ENCODE measurements around the gene DNM1. TPM values are rescaled to one million over a fixed set of nuclear protein-coding genes. Genes with fewer than 3 reads are reported as not detected.

DNM1 gene
- total RNA-seq, 1 donor from 2014 or later, result 2.4 TPM

DNA sequence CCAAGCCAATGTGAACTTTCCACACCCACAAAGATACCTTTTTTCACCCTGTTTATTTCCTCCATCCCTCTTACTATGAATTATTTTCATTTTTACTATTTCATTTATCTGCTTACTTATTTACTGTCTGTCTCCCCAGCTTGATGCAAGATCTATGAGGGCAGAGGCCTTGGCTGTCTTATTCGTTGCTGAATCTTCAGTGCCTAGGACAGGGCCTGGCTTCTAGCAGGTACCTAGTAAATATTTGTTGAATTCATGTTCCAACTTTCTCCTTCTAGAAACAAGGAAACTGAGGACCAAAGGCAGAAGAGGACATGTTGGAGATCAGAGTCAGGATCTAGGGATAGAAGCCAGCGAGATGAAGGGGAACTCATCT is 543 bp upstream of the DNM1 start:
- peak overlapping the region; percentile 76 for H3K4me3 Mint-ChIP-seq (ENCODE audit: low read depth)
- peaks cover 26% of the 10 kb centered on the region for H3K27me3 Mint-ChIP-seq (ENCODE audit: low read depth)
- peak overlapping the region; percentile 68 for H3K27ac Mint-ChIP-seq

DNA sequence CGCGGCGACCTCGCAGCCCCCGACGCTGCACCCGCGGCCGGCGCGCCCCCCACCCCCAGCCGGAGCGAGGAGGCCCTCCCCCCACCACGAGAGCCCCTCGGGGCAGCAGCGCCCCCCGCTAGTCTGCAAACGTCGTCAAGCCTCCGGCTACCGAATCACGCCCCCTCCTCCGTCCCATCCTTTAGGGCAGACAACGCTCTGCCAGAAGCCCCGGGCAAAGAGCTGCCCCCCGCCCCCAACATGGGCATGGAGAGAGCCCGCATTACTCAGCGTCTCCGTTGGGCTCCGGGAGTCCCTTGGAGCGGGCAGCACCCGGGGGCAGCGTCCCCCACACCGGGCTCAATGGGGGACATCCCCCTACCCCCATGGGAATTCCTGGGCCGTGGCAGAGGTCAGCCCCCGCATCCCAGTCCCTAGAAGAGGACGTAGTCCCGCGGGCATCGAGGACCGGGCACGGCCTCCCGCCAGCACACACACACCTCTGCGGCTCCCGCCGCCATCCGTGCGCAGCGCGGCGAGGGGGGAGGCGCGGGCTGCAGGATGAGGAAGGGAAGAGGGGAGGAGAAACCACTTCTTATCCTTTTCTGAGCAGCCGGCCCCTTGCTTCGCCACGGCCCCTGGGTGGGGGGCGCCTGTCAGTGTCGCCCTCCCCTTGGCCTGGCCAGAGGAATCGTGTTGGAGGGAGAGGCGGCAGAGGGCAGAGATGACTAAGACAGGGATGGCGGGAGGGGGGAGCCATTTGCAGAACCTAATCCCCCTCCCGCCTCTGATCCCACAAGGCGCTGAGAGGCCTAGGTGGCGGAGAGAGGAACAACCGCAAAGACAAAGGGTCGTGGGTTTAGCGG is 750 bp downstream of the DNM1 start:
- Mint-ChIP-seq H3K4me3 (ENCODE audit: low read depth) (peak overlapping the region; percentile 61), H3K4me1 (ENCODE audit: low read depth) (peaks cover 15% of the 10 kb centered on the region), H3K27ac (no peak overlapping the region), H3K9me3 (no peaks in the 10 kb centered on the region), H3K36me3 (ENCODE audit: low read depth) (no peaks in the 10 kb centered on the region), H3K27me3 (ENCODE audit: low read depth) (peaks cover 29% of the 10 kb centered on the region)
- DNase-seq (ENCODE audit: low spot score), result no peak
- intact Hi-C loops (cut with micrococcal nuclease), result no loop called here

More for the DNA sequence above, 543 bp upstream of the DNM1 start:
- DNase-seq (ENCODE audit: low spot score), result no peak
- H3K36me3 Mint-ChIP-seq (ENCODE audit: low read depth), result no peaks in the 10 kb centered on the region
- H3K4me1 Mint-ChIP-seq (ENCODE audit: low read depth), result peaks cover 15% of the 10 kb centered on the region
- intact Hi-C loops (cut with micrococcal nuclease), result no loop called here
- no peaks in the 10 kb centered on the region for H3K9me3 Mint-ChIP-seq

DNA sequence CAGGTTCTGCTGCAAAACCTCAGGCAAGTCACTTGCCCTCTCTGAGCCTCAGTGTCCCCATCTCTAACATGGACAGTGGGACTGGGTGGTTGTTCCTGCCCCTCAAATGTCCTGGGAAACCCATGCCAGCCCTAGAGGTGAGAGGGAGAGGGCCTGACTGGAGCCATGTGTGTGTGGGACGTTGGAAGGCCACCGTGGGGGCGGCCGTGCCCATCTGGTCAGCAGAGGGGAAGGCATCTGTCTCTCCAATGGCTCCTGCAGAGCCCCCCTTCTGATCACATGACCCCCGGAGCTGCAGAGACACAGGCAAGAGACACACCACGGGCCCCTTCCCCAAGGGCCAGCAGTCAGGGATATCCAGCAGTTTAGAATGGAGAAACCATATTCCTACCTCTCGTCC is 1.7 kb downstream of the DNM1 start:
- H3K4me3 Mint-ChIP-seq (ENCODE audit: low read depth), result no peak overlapping the region
- peaks cover 15% of the 10 kb centered on the region for H3K4me1 Mint-ChIP-seq (ENCODE audit: low read depth)
- H3K36me3 Mint-ChIP-seq (ENCODE audit: low read depth), result no peaks in the 10 kb centered on the region
- no peak overlapping the region for H3K27ac Mint-ChIP-seq
- intact Hi-C loops (cut with micrococcal nuclease), result no loop called here
- no peaks in the 10 kb centered on the region for H3K9me3 Mint-ChIP-seq
- peaks cover 29% of the 10 kb centered on the region for H3K27me3 Mint-ChIP-seq (ENCODE audit: low read depth)
- DNase-seq (ENCODE audit: low spot score), result no peak

- Mint-ChIP-seq H3K27ac (no peak overlapping the region), H3K4me3 (ENCODE audit: low read depth) (no peak overlapping the region), H3K4me1 (ENCODE audit: low read depth) (peaks cover 15% of the 10 kb centered on the region), H3K27me3 (ENCODE audit: low read depth) (peaks cover 29% of the 10 kb centered on the region), H3K36me3 (ENCODE audit: low read depth) (no peaks in the 10 kb centered on the region), H3K9me3 (no peaks in the 10 kb centered on the region)
- intact Hi-C loops (cut with micrococcal nuclease), result no loop called here
- DNase-seq (ENCODE audit: low spot score), result no peak
Observed at GRCh38 chr9:128205296-128205944, 2.2 kb downstream of the DNM1 start.

- intact Hi-C loops (cut with micrococcal nuclease), result no loop called here
- H3K27ac Mint-ChIP-seq, result no peak overlapping the region
- no peak overlapping the region for H3K4me3 Mint-ChIP-seq (ENCODE audit: low read depth)
- H3K36me3 Mint-ChIP-seq (ENCODE audit: low read depth), result no peaks in the 10 kb centered on the region
- H3K9me3 Mint-ChIP-seq, result no peaks in the 10 kb centered on the region
- peaks cover 15% of the 10 kb centered on the region for H3K4me1 Mint-ChIP-seq (ENCODE audit: low read depth)
- H3K27me3 Mint-ChIP-seq (ENCODE audit: low read depth), result peaks cover 33% of the 10 kb centered on the region
- DNase-seq (ENCODE audit: low spot score), result no peak
Observed at GRCh38 chr9:128206484-128206883, 3.3 kb downstream of the DNM1 start.

GRCh38 chr9:128206916-128207910 is 4.0 kb downstream of the DNM1 start:
- Mint-ChIP-seq H3K36me3 (ENCODE audit: low read depth) (no peaks in the 10 kb centered on the region), H3K4me1 (ENCODE audit: low read depth) (peaks cover 12% of the 10 kb centered on the region), H3K27ac (no peak overlapping the region), H3K4me3 (ENCODE audit: low read depth) (no peak overlapping the region), H3K27me3 (ENCODE audit: low read depth) (peaks cover 38% of the 10 kb centered on the region), H3K9me3 (no peaks in the 10 kb centered on the region)
- DNase-seq (ENCODE audit: low spot score), result no peak
- intact Hi-C loops (cut with micrococcal nuclease), result no loop called here

DNA sequence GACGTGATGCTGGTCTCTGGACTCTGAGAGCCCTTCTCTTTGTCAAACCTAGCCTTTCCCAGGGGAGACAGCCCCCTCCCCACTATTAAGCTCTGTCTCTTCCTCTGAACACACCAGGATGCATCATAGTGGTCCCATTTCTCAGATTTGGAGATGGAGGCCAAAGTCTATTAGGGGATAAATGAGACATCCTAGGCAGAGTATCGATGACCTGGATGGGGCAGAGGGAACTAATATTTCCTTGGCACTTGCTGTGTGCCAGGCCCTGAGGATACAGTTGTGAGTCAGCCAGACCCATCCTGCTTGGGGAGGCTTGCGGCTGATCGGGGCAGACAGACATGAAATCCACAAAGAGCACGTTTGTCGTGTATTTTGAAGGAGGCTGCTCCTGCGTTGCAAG is 5.2 kb downstream of the DNM1 start:
- Mint-ChIP-seq H3K27me3 (ENCODE audit: low read depth) (peaks cover 40% of the 10 kb centered on the region), H3K9me3 (no peaks in the 10 kb centered on the region), H3K27ac (no peak overlapping the region), H3K4me1 (ENCODE audit: low read depth) (peaks cover 3% of the 10 kb centered on the region), H3K4me3 (ENCODE audit: low read depth) (no peak overlapping the region), H3K36me3 (ENCODE audit: low read depth) (no peaks in the 10 kb centered on the region)
- DNase-seq (ENCODE audit: low spot score), result no peak
- intact Hi-C loops (cut with micrococcal nuclease), result no loop called here

- Mint-ChIP-seq H3K4me3 (ENCODE audit: low read depth) (no peak overlapping the region), H3K9me3 (no peaks in the 10 kb centered on the region), H3K36me3 (ENCODE audit: low read depth) (no peaks in the 10 kb centered on the region), H3K4me1 (ENCODE audit: low read depth) (peaks cover 3% of the 10 kb centered on the region), H3K27ac (no peak overlapping the region), H3K27me3 (ENCODE audit: low read depth) (peaks cover 40% of the 10 kb centered on the region)
- DNase-seq (ENCODE audit: low spot score), result no peak
- intact Hi-C loops (cut with micrococcal nuclease), result no loop called here
Observed at GRCh38 chr9:128208946-128209669, 5.9 kb downstream of the DNM1 start.

DNA sequence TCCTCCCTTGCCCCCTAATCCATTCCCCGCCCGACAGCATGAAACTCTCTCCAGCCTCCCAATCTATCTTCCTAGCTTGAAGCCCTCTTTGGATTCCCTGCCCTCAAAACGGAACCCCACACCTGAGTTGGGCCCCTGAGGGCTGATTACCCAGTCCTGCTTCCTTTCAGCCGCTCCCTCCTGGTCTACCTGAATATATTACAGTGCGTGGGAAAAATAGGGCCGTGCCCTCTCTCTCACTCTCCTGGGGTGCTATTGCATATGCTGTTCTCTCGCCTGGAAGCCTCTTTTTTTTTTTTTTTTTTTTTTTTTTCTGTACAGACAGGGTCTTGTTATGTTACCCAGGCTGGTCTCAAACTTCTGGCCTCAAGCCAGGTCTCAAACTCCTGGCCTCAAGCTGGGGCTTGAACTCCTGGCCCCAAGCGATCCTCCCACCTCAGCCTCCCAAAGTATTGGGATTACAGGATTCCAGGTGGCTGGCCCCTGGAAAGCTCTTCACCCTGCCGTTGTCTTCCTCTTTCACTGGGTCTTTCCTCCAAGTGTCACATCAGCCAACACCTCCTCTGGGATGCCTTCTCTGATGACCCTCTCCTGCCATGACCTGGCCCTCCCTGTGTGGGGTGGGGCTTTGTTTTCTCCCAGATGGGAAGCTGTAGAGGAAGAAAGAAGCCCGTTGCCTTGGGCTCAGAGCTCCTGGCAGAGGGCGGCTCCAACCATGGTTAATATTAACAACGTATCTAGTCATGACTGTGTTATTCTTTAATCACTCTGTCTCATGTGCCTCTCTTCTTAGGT is 8.2 kb downstream of the DNM1 start:
- DNase-seq (ENCODE audit: low spot score), result no peak
- no peaks in the 10 kb centered on the region for H3K4me1 Mint-ChIP-seq (ENCODE audit: low read depth)
- H3K27ac Mint-ChIP-seq, result no peak overlapping the region
- intact Hi-C loops (cut with micrococcal nuclease), result no loop called here
- no peak overlapping the region for H3K4me3 Mint-ChIP-seq (ENCODE audit: low read depth)
- no peaks in the 10 kb centered on the region for H3K36me3 Mint-ChIP-seq (ENCODE audit: low read depth)
- no peaks in the 10 kb centered on the region for H3K9me3 Mint-ChIP-seq
- peaks cover 22% of the 10 kb centered on the region for H3K27me3 Mint-ChIP-seq (ENCODE audit: low read depth)

- H3K4me3 Mint-ChIP-seq (ENCODE audit: low read depth), result no peak overlapping the region
- H3K4me1 Mint-ChIP-seq (ENCODE audit: low read depth), result no peaks in the 10 kb centered on the region
- no peaks in the 10 kb centered on the region for H3K9me3 Mint-ChIP-seq
- DNase-seq (ENCODE audit: low spot score), result no peak
- peaks cover 16% of the 10 kb centered on the region for H3K27me3 Mint-ChIP-seq (ENCODE audit: low read depth)
- H3K27ac Mint-ChIP-seq, result no peak overlapping the region
- no peaks in the 10 kb centered on the region for H3K36me3 Mint-ChIP-seq (ENCODE audit: low read depth)
- intact Hi-C loops (cut with micrococcal nuclease), result no loop called here
Observed at GRCh38 chr9:128211981-128212281, 8.8 kb downstream of the DNM1 start.

DNA sequence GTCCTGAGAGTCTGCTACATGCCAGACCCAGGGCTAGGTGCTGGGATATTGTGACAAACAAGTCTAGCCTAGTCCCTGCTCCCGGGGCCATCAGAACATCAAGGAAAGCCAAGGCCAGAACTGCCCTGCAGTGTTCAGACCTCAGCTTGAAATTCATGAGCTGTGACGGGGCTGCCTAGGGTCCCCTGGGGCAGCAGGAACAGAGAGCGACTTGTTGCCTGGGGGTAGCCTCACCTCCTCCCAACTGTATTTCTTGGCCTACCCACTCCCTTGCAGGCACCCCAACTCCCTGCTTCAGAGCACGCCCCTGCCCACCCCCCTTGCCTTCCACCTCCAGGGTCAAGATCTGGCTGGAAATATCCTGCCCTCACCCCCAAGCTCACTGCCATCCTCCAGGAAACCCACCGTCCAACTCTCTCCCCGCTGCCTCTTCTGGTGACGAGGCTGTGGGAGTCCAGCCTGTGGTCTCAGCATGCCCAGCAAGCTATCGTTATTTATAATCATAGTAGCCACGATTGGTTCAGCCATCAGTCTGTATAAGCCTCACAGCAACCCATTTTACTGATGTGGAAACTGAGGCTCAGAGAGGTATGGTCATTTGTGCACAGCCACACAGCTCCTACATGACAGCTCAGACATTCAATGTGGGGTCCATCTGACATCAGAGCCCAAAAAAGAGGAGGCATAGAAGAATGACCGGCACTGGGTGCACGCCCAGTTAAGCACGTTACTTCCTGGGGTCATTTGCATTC is 10.7 kb downstream of the DNM1 start:
- peaks cover 11% of the 10 kb centered on the region for H3K27me3 Mint-ChIP-seq (ENCODE audit: low read depth)
- H3K4me1 Mint-ChIP-seq (ENCODE audit: low read depth), result peaks cover 9% of the 10 kb centered on the region
- H3K36me3 Mint-ChIP-seq (ENCODE audit: low read depth), result no peaks in the 10 kb centered on the region
- intact Hi-C loops (cut with micrococcal nuclease), result no loop called here
- H3K9me3 Mint-ChIP-seq, result no peaks in the 10 kb centered on the region
- no peak overlapping the region for H3K27ac Mint-ChIP-seq
- H3K4me3 Mint-ChIP-seq (ENCODE audit: low read depth), result no peak overlapping the region
- no peak for DNase-seq (ENCODE audit: low spot score)

All from activated T-helper 2 cell treated with anti-CD3 and anti-CD28 coated beads, Interferon-gamma antibody, Interleukin-2, Interleukin-4, amounts not matched to agents 10 μg/mL and 5 μg/mL and 100 μg/mL, durations not matched to agents 14 hours and 24 hours and 36 hours (primary cell).